Keratinocyte (primary cell): Measurements from ENCODE around the gene MYH10.

Source experiments
- CTCF ChIP-seq, 3 experiments: IDR thresholded peaks in 1 of 3; conservative IDR thresholded peaks in 1 of 3; optimal IDR thresholded peaks in 1 of 3; 2 replicates in 2 of 3; 3 replicates in 1 of 3; pipeline versions ENCODE3 to v1.5.1; 2011; ENCODE audit warnings: low read length in 3 of 3, mild to moderate bottlenecking in 3 of 3, moderate library complexity in 2 of 3, control low read depth in 1 of 3, inconsistent platforms in 1 of 3; ENCODE audit not compliant: insufficient read depth in 2 of 3; ENCODE audit errors: extremely low read depth in 1 of 3
- EZH2 ChIP-seq: IDR thresholded peaks from one replicate; pipeline ENCODE4 v1.6.1; 2012; ENCODE audit warnings: inconsistent platforms, mild to moderate bottlenecking, low read length, moderate library complexity

GRCh38 chr17:8673612-8674011, 43.1 kb upstream of the MYH10 start:
- no peak for TF ChIP-seq CTCF (optimal IDR thresholded peaks at IDR 0.05 in 1 of 3, IDR thresholded peaks at IDR 0.05 in 1 of 3, conservative IDR thresholded peaks at IDR 0.05 in 1 of 3; ENCODE audit: extremely low read depth in 1 of 3, insufficient read depth in 2 of 3, low read length in 3 of 3)
- TF ChIP-seq EZH2: no peak
